Ishikawa (cell line): ENCODE results near the gene EPHB1.

Source experiments
- CEBPB ChIP-seq: IDR thresholded peaks from 2 replicates; pipeline ENCODE4 v1.6.1; 2012
- EP300 ChIP-seq: IDR thresholded peaks from 2 replicates; pipeline ENCODE4 v1.6.1; 2012; ENCODE audit warnings: borderline replicate concordance
- FOXM1 ChIP-seq: IDR thresholded peaks from 2 replicates; pipeline ENCODE4 v1.6.1; 2012; ENCODE audit warnings: low read depth, borderline replicate concordance
- RAD21 ChIP-seq: IDR thresholded peaks from 2 replicates; pipeline ENCODE4 v1.6.1; 2012; ENCODE audit warnings: low read depth
- REST ChIP-seq: IDR thresholded peaks from 2 replicates; pipeline ENCODE4 v1.6.1; 2012; ENCODE audit warnings: low read depth, mild to moderate bottlenecking
- TAF1 ChIP-seq: IDR thresholded peaks from 2 replicates; pipeline ENCODE4 v1.6.1; 2012; ENCODE audit warnings: low read depth, mild to moderate bottlenecking
- TEAD4 ChIP-seq: IDR thresholded peaks from 2 replicates; pipeline ENCODE4 v1.6.1; 2012
- YY1 ChIP-seq: IDR thresholded peaks from 2 replicates; pipeline ENCODE4 v1.6.1; 2012; ENCODE audit warnings: low read depth

GRCh38 chr3:134850761-134851160 is 55.7 kb downstream of the EPHB1 start:
- TF ChIP-seq EP300 (no peak), FOXM1 (no peak), REST (no peak), RAD21 (no peak), TAF1 (no peak), CEBPB (no peak), TEAD4 (no peak), YY1 (no peak)
